Right renal cortex interstitium (tissue), 3 donors: Measurements from ENCODE around the gene IL17RC. TPM values are rescaled to one million over a fixed set of nuclear protein-coding genes. Genes with fewer than 3 reads are reported as not detected.

Experiments used
- DNase-seq, 3 donors: peaks; one replicate each; pipeline ENCODE4 v3.0.0-alpha.2; 2013; ENCODE audit warnings: low read depth in 3 of 3, low spot score in 2 of 3
- polyA plus RNA-seq, 3 donors: library from polyadenylated mRNA; unstranded; fragments of 120-200 nt; gene quantifications; one replicate each; pipeline ENCODE4 v1.2.1, GENCODE V29; 2013; ENCODE audit not compliant: insufficient read length in 3 of 3

The IL17RC gene
- polyA plus RNA-seq, 3 donors: 30.7 to 35.9 (median 32.6) TPM

DNA sequence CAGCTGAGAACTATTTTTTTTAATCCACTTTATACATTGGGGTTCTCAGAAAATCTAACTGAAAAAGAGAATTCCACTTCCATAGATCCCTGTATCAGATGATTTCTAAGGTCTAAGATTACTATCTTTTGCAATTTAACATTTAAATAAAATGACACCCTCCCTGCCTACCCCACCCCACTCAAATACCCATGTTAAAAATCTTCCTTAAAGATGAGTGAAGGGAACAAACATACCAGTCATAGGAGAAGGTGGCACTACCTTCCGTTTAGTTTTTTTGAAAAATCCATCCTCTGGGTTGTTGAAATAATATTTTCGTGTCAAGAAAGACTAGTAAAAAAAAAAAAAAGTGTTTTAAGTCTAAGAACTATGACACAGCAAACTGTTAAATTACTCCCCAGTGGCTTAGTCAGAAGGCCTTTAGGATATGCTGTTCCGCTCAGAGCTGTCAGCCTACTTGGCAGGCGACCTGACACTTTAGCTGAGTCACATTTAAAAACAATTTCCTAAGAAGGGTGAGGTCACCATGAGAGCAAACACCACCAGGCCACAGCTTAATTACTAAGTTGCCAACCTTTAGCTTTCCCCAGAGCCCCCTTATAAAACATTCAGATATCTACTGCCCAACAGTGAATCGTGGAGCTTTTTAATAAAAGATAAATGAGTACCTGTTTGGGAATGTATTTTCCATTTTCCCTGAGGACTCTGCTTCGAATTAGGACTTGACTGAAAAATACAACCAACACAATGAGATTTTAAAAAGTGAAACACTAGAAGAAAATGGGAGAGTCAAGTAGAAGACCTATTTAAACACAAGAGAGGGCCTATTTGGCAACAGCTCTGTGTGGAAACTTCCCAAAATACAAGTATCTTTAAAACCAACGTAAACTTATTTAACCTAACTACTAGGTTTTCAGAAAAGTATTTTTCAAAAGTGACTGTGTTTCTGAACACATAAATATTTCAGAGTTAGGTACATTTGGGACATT lies 60.1 kb downstream of the IL17RC start:
- DNase-seq: no peak

DNA sequence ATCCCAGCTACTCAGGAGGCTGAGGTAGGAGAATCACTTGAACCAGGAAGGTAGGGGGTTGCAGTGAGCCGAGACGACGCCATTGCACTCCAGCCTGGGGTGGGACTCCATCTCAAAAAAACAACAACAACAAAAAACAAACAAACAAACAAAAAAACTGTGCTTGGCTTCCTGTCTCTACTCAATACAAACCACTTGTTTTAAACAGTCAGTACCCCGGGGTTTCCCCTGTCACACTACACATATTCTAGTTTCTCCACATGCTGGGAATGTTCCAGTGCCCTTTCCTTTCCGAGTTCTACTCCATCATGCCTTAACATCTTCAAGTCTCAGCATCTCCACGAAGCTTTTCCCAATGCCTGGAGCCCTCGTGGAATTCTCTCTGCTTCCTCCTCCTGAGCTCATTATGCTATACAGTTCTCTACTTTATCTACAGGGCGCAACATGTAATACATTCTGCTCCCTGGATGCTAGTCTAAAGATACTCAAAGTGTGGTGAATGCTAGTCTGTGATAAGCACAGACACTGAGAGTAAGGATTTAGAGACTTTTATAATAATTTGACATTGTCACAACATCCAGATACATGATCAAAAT lies 61.9 kb downstream of the IL17RC start:
- no peak for DNase-seq

DNA sequence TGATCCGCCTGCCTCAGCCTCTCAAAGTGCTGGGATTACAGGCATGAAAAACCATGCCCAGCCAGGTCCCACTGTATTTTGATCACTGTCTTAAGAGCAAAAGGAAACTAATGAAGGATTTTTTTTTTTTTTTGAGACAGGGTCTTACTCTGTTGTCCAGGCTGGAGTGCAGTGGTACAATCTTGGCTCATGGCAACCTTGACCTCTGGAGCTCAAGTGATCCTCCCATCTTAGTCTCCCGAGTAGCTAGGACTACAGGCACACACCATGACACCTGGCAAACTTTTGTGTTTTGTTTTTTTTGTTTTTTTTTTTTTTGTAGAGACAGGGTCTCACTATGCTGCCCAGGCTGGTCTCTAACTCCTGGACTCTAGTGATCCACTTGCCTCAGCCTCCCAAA lies 63.4 kb downstream of the IL17RC start:
- no peak for DNase-seq

Other genes with a start within 250 kb of the IL17RC start
- under 1 TPM; 0.07 to 0.14 (median 0.10) TPM for gene CPNE9, start 213.3 kb upstream of the IL17RC start, polyA plus RNA-seq
- 10 to 100 TPM; 18.2 to 20.7 (median 19.1) TPM for gene BRPF1, start 185.4 kb upstream of the IL17RC start, polyA plus RNA-seq
- gene OGG1, start 167.1 kb upstream of the IL17RC start, polyA plus RNA-seq: 10 to 100 TPM; 44.4 to 56.8 (median 50.9) TPM
- 10 to 100 TPM; 18.6 to 20.8 (median 20.4) TPM for gene CAMK1, start 147.2 kb upstream of the IL17RC start, polyA plus RNA-seq
- gene TADA3, start 124.6 kb upstream of the IL17RC start, polyA plus RNA-seq: 10 to 100 TPM; 56.7 to 61.5 (median 60.5) TPM
- gene ARPC4, start 124.0 kb upstream of the IL17RC start, polyA plus RNA-seq: 100 to 1,000 TPM; 146 to 156 (median 154) TPM
- gene TTLL3, start 106.8 kb upstream of the IL17RC start, polyA plus RNA-seq: 10 to 100 TPM; 29.7 to 34.0 (median 30.4) TPM
- gene RPUSD3, start 73.1 kb upstream of the IL17RC start, polyA plus RNA-seq: 10 to 100 TPM; 29.8 to 35.4 (median 30.2) TPM
- gene CIDEC, start 36.8 kb upstream of the IL17RC start, polyA plus RNA-seq: under 1 TPM in 1 of 3 donors, not detected in 2; 0.14 TPM
- 10 to 100 TPM; 48.1 to 56.8 (median 53.2) TPM for gene JAGN1, start 26.5 kb upstream of the IL17RC start, polyA plus RNA-seq
- gene IL17RE, start 14.2 kb upstream of the IL17RC start, polyA plus RNA-seq: 10 to 100 TPM; 11.5 to 12.7 (median 11.5) TPM
- gene CRELD1, start 16.7 kb downstream of the IL17RC start, polyA plus RNA-seq: 10 to 100 TPM; 50.1 to 52.4 (median 52.1) TPM
- 1 to 10 TPM; 2.8 to 3.5 (median 3.0) TPM for gene PRRT3, start 35.3 kb downstream of the IL17RC start, polyA plus RNA-seq
- gene EMC3, start 69.7 kb downstream of the IL17RC start, polyA plus RNA-seq: 100 to 1,000 TPM; 101 to 108 (median 106) TPM
- 10 to 100 TPM; 18.1 to 20.9 (median 19.5) TPM for gene FANCD2, start 109.3 kb downstream of the IL17RC start, polyA plus RNA-seq
- not detected for gene FANCD2OS, start 191.2 kb downstream of the IL17RC start, polyA plus RNA-seq
- gene BRK1, start 198.6 kb downstream of the IL17RC start, polyA plus RNA-seq: 100 to 1,000 TPM; 215 to 235 (median 220) TPM
- 10 to 100 TPM; 78.0 to 81.3 (median 78.5) TPM for gene VHL, start 224.7 kb downstream of the IL17RC start, polyA plus RNA-seq
- under 1 TPM; 0.69 to 0.99 (median 0.97) TPM for gene IRAK2, start 247.8 kb downstream of the IL17RC start, polyA plus RNA-seq